NCI-H774 (cell line): ENCODE results near the gene ADAP1.

Experiments used
- DNase-seq: peaks from one replicate; lab custom pipeline; 2025; lab: John Stamatoyannopoulos, UW

ADAP1 gene

DNA sequence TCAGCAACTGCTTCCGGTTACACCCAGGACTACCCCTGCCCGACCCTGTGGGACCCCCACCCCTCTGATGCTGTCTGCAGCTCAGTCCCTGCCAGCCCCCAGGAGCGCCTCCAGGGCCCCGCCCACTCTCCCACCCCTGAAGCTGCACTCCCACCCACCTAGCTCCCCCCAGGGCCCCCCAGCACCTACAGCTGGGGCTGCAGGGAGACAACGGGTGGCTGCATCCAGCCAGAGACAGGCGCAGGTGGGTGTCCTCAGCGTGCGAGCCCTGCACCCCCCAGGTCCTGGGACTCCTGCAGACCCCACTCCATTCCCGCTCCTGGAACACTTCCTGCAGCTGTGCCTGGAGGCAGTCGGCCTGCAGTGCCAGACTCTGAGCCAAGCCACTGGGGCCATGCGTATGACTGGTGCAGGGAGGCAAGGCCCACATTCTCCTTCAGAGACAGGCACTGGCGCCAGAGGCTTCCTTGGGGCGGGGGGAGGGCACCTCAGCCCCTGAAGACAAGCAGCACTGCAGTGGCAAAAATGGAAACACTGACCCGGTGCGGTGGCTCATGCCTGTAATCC lies 34.6 kb upstream of the ADAP1 start:
- DNase-seq: no peak

DNA sequence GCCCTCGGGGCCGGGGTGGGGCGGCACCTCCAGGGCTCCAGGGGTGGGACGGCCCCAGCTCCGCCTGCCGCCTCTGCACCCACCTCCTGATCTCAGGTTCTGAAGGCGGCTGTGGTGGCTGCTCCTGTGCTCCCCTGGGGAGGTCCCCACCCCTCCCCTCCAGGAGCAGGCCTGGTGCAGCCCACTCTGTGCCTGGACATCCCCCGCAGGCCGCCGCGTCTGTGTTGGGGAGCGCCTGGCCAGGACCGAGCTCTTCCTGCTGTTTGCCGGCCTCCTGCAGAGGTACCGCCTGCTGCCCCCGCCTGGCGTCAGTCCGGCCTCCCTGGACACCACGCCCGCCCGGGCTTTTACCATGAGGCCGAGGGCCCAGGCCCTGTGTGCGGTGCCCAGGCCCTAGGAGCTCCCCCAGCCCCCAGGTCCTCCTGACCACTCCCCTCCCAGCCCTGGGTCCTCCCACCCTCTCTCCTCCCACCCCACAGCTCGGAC lies 34.0 kb upstream of the ADAP1 start:
- DNase-seq: no peak

DNA sequence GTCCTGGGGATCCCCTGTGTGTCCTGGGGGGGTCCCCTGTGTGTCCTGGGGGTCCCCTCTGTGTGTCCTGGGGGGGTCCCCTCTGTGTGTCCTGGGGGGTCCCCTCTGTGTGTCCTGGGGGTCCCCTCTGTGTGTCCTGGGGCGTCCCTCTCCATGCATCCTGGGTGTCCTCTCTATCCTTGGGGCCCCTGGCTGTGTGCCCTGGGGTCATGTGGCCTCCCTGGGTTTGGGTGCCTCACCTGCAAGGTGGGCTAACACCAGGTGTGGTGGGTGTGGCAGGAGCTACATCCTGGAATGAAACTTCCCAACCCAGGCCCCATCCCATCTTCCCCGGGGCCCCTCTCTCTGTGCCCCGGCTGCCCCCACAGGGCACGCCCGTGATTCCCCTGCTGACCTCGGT lies 33.4 kb upstream of the ADAP1 start:
- no peak for DNase-seq

DNA sequence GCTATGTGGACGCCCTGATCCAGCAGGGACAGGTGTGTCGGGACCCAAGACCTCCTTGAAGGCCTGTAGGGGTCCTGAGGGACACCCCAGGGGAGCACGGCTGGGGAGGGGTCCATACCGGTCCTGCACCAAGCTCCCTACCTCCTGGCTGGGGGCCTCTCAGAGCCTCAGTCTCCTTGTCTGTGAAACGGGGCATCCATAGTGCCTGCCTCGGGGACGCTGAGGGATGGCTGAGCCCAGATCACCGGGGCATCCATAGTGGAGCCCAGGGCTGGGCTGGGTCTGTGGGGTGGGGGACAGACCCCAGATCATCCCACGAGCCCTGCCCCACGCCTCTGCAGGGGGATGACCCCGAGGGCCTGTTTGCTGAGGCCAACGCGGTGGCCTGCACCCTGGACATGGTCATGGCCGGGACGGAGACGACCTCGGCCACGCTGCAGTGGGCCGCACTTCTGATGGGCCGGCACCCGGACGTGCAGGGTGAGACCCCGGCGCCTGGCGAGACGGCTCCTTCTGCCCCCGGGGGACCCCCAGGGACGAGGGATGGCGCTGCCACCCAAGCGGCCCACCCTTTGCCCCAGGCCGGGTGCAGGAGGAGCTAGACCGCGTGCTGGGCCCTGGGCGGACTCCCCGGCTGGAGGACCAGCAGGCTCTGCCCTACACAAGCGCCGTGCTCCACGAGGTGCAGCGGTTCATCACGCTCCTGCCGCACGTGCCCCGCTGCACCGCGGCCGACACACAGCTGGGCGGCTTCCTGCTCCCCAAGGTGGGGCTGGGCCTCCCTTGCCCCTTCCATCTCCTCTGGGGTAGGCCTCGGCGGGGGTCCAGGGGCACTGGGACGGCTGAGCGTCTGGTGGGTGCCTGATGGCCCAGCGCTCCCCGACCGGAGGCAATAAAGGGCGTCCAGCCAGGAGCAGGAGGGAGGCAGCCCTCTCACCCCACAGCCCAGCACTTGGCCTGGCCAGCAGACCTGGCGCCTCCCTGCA lies 32.6 kb upstream of the ADAP1 start:
- DNase-seq: no peak

DNA sequence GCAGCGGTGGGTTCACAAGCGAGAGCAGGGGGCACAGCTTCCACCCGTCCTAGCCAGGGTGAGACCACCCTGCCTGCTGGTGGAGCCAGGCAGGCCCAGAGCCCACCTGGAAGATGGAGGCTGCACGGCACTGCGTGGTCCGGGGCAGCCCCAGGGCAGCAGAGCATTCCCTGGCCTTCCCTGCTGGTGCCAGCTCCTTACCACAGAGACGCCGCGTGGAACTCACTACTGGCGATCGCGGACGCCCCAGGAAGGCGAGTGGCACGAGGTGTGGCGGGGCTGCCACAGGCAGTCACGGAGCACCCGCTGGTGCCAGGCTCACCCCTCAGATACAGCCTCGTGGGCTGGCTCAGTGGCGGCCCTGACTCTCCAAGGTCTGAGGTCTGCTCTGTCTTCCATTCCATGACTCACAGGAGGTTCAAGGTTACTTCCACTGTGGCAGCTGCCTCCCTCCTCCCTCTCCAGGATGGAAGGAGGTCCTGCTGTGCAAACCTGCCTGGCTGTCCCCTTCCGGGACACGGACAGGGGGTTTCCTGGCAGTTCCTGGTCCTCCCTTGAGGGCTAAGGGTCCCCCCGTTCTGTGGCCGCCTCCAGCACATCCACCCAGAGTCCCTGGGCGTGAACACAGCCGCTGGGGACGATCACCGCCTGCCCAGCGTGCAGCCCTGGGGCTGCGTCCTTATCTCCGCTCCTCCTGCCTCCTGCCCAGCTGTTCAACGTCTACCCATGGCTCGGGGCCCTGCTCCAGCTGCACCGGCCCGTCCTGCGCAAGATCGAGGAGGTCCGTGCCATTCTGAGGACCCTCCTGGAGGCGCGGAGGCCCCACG lies 31.6 kb upstream of the ADAP1 start:
- DNase-seq: no peak

DNA sequence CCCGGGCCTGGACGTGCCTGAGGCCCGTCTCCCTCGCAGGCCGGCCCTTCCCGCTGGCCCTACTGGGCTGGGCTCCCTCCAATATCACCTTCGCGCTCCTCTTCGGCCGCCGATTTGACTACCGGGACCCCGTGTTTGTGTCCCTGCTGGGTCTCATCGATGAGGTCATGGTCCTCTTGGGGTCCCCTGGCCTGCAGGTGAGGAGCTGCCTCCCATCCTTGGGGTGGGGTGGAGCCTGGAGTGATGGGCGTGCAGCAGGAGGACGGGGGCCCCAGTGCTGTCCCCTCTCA lies 30.6 kb upstream of the ADAP1 start:
- no peak for DNase-seq

DNA sequence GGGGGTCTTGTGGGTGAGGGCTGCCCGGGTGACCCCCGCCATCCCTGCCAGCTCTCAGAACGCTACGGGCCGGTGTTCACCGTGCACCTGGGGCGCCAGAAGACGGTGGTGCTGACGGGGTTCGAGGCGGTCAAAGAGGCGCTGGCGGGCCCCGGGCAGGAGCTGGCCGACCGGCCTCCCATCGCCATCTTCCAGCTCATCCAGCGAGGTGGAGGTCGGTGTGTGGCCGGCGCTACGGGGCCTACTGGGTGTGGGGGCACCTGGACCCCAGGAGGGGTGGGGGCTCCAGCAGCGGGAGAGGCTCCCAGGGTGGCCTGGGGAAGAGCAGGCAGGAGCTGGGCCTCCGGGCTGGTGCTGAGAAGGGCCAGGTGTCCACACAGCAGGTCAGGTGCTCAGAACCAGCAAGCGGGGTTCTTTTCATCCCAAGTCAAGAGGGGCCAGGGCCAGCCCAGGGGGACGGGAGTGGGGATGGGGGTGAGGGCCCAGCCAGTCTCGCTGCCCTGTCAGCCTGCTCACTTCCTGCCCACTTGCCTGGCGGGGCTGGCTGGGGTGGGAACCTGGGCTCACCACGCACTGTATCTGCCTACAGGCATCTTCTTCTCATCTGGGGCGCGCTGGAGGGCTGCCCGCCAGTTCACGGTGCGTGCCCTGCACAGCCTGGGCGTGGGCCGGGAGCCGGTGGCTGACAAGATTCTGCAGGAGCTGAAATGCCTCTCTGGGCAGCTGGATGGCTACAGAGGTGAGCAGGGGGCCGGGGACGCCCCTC lies 30.1 kb upstream of the ADAP1 start:
- no peak for DNase-seq

DNA sequence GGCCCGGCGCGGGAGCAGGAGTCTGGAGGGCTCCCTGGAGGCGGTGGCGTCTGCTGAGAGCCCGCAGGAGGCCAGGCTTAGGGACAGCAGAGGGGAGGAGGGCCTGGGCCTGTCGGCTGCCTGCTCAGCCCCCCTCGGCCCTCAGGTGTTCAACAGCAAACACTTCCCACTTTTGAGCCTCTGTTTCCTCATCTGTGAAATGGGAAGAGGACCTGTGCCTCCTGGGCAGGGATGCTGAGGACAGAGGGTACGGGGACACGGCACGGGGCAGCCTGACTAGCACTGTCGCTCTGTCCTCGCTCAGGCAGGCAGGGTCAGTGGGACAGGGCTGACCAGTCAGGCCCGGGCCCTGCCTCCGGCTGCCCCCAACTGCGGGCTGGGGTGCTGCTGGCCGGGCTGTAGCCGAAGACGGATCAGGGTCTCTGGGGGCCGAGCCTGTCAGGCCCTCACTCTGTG lies 29.2 kb upstream of the ADAP1 start:
- no peak for DNase-seq

DNA sequence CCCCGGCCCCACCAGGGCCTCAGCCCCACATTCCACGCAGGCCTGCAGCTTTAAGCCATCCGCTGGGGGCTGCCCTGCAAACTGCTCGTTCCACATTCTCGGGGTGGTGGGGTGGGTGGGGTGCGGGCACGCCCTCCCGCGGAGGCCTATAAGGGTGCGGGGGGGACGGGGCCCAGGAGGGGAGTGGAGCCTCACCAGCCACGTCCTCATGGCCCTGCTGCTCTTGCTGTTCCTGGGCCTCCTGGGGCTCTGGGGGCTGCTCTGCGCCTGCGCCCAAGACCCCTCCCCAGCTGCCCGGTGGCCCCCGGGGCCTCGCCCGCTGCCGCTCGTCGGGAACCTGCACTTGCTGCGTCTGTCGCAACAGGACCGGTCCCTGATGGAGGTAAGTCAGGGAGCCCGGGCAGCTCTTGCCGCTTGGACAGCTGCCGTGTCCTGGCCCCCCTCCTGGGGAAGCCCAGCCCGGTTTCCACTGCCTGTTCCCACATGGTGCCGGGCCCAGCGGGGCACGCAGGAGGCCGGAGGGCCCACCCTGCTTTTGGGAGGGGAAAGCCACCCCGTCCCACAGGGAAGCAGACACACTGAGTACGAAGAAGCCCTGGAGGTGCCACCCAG lies 28.6 kb upstream of the ADAP1 start, which contains the start of gene CYP2W1:
Gene CYP2W1, plus strand, starts transcription at position 178 of the 612 bp plus-strand sequence. Its CDS starts 31 bp downstream, at position 209.
- no peak for DNase-seq

DNA sequence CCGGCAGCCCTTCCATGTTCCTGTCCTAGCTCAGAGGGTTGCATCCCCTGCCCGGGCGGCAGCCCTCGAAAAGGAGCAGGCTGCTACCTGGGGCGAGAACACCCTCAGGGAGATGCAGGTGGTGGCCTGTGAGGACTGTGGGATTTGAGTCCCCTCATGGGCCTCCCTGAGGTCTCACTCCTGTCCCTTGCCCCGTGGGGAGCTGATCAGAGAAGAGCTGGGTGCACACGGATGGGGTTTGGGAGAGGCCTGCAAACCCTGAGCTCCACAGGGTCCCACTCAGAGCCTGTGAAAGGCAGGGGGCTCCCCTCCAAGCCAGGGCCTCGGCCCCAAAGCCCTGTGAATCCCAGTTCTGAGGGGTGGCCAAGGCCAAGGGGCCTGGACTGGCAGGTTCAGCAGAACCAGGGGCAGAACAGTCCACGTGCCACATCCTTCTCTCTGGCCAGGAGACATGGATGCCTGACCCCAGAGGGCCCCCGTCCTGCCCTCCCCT lies 28.1 kb upstream of the ADAP1 start:
- no peak for DNase-seq

DNA sequence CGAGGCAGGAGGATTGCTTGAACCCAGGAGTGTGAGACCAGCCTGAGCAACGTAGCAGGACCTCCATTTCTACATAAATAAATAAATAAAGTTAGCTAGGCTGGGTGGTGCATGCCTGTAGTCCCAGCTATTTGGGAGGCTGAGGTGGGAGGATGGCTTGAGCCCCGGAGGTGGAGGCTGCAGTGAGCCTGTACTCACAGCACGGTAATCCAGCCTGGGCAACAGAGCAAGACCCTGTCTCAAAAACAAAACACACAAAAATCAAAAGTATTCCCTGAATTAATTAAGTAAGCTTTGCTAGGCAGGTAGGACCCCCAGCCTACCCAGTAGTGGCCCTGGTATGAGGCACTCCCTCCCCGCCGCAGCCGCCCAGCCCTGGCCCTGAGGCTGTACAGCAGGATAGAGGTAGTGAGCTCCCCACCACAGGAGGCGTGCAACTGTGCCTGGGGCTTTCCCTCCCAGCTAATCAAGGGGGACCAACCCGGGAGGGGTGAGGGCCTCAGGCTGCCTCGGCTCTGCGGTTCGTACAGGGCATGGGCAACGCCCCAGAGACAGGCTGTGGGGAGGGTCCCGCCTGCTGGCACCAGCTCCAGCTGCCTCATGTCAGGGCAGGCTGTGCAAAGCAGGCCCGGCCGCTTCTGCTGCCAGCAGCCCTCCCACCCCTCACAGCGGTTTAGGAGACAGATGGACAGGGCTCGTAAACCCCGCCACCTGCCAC lies 27.5 kb upstream of the ADAP1 start:
- DNase-seq: no peak

DNA sequence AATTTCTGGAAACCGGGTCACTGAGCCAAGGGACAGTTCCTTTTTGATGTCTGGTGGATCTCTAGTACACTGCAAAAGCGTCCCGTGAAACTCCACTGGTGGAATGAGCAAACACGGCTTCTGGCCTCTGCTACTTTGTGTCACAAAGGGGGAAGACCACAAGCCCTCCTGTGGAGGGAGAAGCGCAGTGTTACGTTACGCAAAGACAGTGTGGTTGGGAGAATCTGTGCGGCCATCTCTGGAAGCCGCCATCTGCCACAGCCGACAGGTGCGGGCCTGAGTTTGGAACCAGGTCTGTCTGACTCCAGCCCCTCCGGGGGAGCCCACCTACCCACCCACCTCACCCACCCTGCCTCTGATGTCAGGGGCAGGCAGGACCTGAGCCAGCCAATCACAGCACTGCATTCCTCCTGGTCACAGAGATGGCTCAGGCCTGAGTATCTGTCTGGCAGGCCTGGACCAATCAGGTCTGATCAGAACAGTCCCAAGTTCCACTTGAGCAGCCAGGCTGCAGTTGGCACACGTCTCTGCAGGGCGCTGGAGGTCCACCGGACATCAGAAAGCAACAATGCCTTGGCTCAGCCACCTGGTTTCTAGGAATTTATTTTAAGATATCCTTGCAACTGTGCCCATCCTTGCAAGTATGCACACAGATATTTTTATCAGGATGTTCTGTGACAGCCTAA lies 25.5 kb upstream of the ADAP1 start:
- DNase-seq: no peak

DNA sequence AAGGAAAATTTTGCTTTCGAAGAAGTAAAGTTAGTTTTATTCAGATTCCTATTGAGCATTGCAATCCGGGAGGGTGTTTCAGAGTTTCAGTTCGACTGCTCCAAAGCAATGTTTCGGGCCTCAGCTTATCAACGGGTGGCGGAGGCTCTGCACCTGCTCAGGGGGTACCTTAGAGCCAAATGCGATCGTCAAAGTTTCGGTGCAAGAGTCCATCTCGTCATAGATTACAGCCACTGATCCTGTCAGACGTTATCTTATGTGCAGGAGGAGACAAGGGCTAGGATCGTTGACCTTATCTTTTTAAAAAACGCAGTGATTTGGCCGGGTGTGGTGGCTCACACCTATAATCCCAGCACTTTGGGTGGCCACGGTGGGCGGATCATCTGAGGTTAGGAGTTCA lies 24.7 kb upstream of the ADAP1 start:
- no peak for DNase-seq

DNA sequence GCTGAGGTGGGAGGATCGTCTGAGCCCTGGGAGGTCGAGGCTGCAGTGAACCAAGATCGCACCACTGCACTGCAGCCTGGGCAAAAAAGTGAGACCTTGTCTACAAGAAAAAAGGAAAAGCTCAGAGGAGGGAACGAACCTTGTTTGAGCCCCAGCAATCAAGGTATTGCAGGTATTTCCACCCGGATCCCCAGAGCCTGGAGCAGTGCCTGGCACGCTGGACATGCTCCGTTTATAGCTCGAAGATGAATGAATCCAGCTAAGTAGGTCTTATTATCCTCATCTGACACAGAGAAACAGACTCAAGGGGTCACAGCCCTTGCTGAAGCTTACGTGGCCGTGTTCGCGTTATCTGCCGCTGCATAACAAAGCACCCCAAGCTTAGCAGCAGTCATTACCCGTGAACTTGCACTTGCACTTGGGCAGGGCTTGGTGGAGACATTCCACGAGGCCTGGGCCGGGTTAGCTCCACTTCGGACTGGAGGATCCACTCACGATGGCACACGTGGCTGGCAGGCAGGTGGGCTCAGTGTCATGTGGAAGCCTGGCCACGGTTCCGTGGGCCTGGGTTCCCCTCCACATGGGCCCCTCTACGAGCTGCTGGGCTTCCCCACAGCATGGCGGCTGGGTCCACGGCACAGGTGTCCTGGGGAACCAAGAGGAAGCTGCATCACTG lies 24.1 kb upstream of the ADAP1 start:
- DNase-seq: no peak

DNA sequence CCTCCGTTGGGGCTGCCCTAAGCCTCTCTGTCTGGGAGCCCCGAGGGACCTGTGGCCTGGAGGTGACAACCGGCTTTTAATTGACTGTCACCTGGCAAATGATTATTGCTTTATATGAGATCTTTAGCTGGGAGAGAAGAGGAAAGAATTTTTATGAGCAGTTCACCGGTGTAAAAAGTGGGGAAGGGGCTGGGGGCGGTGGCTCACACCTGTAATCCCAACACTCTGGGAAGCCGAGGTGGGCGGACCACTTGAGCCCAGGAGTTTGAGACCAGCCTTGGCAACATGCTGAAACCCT lies 23.5 kb upstream of the ADAP1 start:
- DNase-seq: no peak

DNA sequence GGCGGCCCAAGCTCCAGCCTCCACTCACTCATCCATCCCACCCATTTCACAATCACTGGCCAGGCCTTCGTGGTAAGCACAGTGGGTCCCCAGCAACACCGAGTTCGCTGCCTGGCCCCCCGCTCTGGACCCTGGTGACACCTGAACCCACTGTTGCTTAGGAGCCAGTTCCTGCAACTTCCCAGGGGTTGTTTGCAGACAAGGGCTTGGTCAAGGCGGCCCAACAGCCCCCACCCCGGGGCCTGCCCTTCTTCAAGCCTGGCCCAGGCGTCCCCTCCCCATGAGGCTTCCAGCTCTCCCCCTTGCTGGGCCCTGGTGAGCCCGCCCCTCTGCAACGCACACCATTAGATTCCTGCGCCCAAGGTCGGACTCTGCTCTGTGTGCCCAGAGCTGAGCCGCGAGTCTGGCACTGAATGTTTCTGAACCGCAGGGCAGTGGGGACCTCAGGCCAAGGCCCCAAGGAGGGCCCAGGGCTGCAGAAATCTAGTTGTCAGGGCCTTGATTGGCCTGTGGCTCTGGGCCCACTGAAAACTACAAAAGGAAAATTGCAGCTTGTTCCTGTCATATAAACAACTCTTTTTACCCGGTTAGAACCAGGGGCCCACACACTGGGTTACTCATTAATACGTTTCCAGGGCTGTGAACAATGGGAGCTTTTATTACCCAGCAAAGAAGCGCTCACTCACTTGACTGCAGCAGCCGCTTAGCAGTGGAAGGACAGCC lies 23.0 kb upstream of the ADAP1 start:
- DNase-seq: no peak

DNA sequence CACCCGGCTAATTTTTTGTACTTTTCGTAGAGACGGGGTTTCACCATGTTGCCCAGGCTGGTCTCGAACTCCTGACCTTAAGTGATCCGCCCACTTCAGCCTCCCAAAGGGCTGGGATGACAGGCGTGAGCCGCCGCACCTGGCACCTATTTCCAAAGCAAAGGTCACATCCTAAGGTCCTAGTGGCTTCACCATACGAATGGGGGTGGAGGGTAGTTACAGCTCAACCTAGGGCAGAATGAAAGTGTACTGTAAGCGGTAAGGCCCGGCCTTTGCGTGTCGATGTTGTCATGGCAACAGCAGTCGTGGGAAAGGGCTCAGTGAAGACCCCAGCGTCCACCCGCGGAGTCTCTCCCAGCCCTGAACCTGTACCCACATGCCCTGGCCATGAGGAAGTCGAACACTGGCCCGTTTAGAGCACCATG lies 22.4 kb upstream of the ADAP1 start:
- no peak for DNase-seq

DNA sequence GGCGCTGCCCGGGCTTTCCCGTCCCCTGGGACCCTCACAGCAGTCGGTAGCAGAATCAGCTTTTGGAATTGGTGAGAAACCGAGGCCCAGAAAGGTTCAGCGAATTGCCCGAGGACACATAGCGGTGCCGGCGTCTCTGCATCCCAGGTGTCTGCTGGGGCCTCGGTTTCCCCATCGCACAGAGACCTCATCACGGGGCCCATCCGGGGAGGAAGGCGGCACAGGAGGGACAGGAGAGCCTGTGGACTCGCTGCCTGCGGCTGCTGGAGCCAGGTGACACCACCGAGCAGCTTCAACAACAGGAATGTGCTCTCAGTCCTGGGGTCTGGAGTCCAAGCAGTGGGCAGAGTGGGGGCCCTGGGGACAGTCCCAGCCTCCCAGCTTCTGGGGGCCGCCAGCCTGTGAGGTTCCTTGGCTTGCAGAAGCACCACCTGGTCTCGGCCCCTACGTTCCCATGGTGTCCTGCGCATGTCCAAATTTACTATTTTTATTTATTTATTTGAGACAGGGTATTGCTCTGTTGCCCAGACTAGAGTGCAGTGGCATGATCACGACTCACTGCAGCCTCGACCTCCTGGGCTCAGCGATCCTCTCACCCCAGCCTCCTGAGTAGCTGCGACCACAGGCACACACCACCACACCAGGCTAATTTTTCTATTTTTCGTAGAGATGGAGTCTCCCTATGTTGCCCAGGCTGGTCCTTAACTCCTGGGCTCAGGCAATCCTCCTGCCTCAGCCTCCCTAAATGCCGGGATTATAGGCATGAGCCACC lies 21.4 kb upstream of the ADAP1 start:
- no peak for DNase-seq
